HepG2 (cell line): ENCODE data around the gene CDK17.

Experiments
- ELF1 ChIP-seq: sonication (generic); formaldehyde crosslinking; IDR thresholded peaks from 2 replicates; pipeline ENCODE4 v1.4.0; 2020; ENCODE audit warnings: missing genetic modification reagents
- NCOA2 ChIP-seq: sonication (generic); formaldehyde crosslinking; IDR thresholded peaks from 2 replicates; pipeline ENCODE4 v1.8.0; 2022; ENCODE audit warnings: inconsistent platforms
- RARA ChIP-seq: IDR thresholded peaks from 2 replicates; pipeline ENCODE4 v1.6.1; 2016; ENCODE audit warnings: missing genetic modification reagents, missing compliant biosample characterization
- TGIF2 ChIP-seq: IDR thresholded peaks from 2 replicates; pipeline ENCODE4 v1.6.1; 2016; ENCODE audit warnings: control low read depth, missing compliant biosample characterization
- ZNF646 ChIP-seq: sonication (generic); formaldehyde crosslinking; IDR thresholded peaks from 2 replicates; pipeline ENCODE4 v1.9.0; 2021; ENCODE audit warnings: mild to moderate bottlenecking, missing genetic modification reagents
- TF ChIP-seq, protein P1 (sequence below): sonication (generic); formaldehyde crosslinking; IDR thresholded peaks from 2 replicates; pipeline ENCODE4 v1.9.0; 2021; ENCODE audit warnings: missing genetic modification reagents, borderline replicate concordance

DNA sequence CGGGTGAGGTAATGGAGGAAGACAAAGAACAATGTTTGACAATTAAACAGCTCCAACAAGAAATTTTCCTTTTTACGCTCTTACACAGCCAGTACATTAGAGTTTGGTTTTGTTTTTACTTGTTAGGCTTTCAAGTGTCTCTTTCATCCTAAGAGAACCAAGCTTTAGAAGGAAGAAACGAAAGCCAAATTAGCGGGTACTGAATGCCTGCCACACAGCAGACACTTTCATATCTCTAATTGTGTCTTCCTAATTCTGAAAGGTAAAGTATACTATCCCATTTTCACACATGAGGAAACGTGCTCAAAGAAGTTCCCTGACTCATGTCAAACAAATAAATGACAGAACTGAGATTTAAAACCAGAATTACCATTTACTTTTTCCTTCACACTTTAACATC, 65.0 kb downstream of the CDK17 start:
- no peak for TF ChIP-seq ZNF646 (CRISPR knock-in tag)
- TF ChIP-seq TGIF2 (CRISPR knock-in tag), result no peak
- no peak for TF ChIP-seq RARA (CRISPR knock-in tag)
- no peak for TF ChIP-seq ELF1 (CRISPR knock-in tag)
- TF ChIP-seq, protein P1, sequence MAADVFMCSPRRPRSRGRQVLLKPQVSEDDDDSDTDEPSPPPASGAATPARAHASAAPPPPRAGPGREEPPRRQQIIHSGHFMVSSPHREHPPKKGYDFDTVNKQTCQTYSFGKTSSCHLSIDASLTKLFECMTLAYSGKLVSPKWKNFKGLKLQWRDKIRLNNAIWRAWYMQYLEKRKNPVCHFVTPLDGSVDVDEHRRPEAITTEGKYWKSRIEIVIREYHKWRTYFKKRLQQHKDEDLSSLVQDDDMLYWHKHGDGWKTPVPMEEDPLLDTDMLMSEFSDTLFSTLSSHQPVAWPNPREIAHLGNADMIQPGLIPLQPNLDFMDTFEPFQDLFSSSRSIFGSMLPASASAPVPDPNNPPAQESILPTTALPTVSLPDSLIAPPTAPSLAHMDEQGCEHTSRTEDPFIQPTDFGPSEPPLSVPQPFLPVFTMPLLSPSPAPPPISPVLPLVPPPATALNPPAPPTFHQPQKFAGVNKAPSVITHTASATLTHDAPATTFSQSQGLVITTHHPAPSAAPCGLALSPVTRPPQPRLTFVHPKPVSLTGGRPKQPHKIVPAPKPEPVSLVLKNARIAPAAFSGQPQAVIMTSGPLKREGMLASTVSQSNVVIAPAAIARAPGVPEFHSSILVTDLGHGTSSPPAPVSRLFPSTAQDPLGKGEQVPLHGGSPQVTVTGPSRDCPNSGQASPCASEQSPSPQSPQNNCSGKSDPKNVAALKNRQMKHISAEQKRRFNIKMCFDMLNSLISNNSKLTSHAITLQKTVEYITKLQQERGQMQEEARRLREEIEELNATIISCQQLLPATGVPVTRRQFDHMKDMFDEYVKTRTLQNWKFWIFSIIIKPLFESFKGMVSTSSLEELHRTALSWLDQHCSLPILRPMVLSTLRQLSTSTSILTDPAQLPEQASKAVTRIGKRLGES, result no peak
- TF ChIP-seq NCOA2 (CRISPR knock-in tag), result no peak
